Loucy (cell line): Measurements from ENCODE around the gene MRPS31.

Experiments used
- H2AFZ ChIP-seq: fragments of 200-600 bp; sonication (generic); 2 replicates; pipeline ENCODE4 v1.6.0; 2016; ENCODE audit warnings: antibody characterized with exemption, mild to moderate bottlenecking, low read length, moderate library complexity
- H3F3A ChIP-seq: fragments of 200-600 bp; 2 replicates; pipeline ENCODE4 v1.6.0; 2016; ENCODE audit warnings: antibody characterized with exemption, low read depth, mild to moderate bottlenecking
- H3K27me3 ChIP-seq: fragments of 200-600 bp; sonication (generic); 2 replicates; pipeline ENCODE4 v1.6.1; 2014; ENCODE audit warnings: low read length, mild to moderate bottlenecking; ENCODE audit not compliant: insufficient read depth, poor library complexity, severe bottlenecking
- H3K36me3 ChIP-seq: fragments of 200-600 bp; sonication (generic); 2 replicates; pipeline ENCODE4 v1.6.1; 2016; ENCODE audit warnings: low read length; ENCODE audit not compliant: insufficient read depth
- H3K4me1 ChIP-seq: fragments of 200-600 bp; sonication (generic); 2 replicates; pipeline ENCODE4 v1.5.1; 2014; ENCODE audit warnings: low read length, mild to moderate bottlenecking; ENCODE audit not compliant: insufficient read depth, poor library complexity, severe bottlenecking
- H3K4me2 ChIP-seq: fragments of 200-600 bp; sonication (generic); 2 replicates; pipeline ENCODE4 v1.6.0; 2014; ENCODE audit warnings: antibody characterized with exemption, low read length, low read depth, mild to moderate bottlenecking; ENCODE audit not compliant: poor library complexity, severe bottlenecking
- H3K4me3 ChIP-seq: fragments of 200-600 bp; sonication (generic); 2 replicates; pipeline ENCODE4 v1.5.1; 2014; ENCODE audit warnings: low read length, mild to moderate bottlenecking, mixed read lengths; ENCODE audit not compliant: poor library complexity, severe bottlenecking
- H3K79me2 ChIP-seq: fragments of 200-600 bp; sonication (generic); 2 replicates; pipeline ENCODE4 v1.6.1; 2014; ENCODE audit warnings: low read length; ENCODE audit not compliant: insufficient read depth
- H3K9ac ChIP-seq: fragments of 200-600 bp; sonication (generic); 2 replicates; pipeline ENCODE4 v1.6.0; 2014; ENCODE audit warnings: mild to moderate bottlenecking, low read depth, low read length, moderate library complexity; ENCODE audit not compliant: poor library complexity, severe bottlenecking
- H3K9me2 ChIP-seq: fragments of 200-600 bp; sonication (generic); replicated peaks from 2 replicates; pipeline ENCODE4 v1.6.1; 2016; ENCODE audit warnings: low read depth, low read length, mixed read lengths
- H3K9me3 ChIP-seq: fragments of 200-600 bp; sonication (generic); 2 replicates; pipeline ENCODE4 v1.6.1; 2014; ENCODE audit warnings: mild to moderate bottlenecking, antibody characterized with exemption, low read length, low read depth; ENCODE audit not compliant: insufficient read depth
- H4K20me1 ChIP-seq: fragments of 200-600 bp; sonication (generic); 2 replicates; pipeline ENCODE4 v1.6.0; 2014; ENCODE audit warnings: antibody characterized with exemption, low read length, mild to moderate bottlenecking; ENCODE audit not compliant: insufficient read depth, poor library complexity, severe bottlenecking
- EZH2phosphoT487 ChIP-seq: fragments of 200-600 bp; IDR thresholded peaks from 2 replicates; pipeline ENCODE4 v1.6.1; 2018; ENCODE audit warnings: antibody characterized with exemption, mild to moderate bottlenecking, moderate library complexity, borderline replicate concordance
- TF ChIP-seq, protein P1 (sequence below): fragments of 200-600 bp; sonication (generic); conservative IDR thresholded peaks from 2 replicates; pipeline ENCODE4 v1.5.1; 2014; ENCODE audit warnings: mild to moderate bottlenecking, antibody characterized with exemption, low read length

Gene MRPS31

GRCh38 chr13:40776681-40777165 lies 5.7 kb upstream of the MRPS31 start:
- Histone ChIP-seq H3K4me2 (peak overlapping the region; percentile 71), H4K20me1 (no peaks in the 10 kb centered on the region), H3F3A (no peaks in the 10 kb centered on the region), H3K36me3 (no peaks in the 10 kb centered on the region), H3K9ac (peak overlapping the region; percentile 14), H3K27me3 (no peaks in the 10 kb centered on the region), H3K9me3 (no peaks in the 10 kb centered on the region), H3K4me1 (peaks cover 11% of the 10 kb centered on the region), H3K9me2 (no peaks in the 10 kb centered on the region), H2AFZ (peak overlapping the region; percentile 77), H3K4me3 (peak overlapping the region; percentile 69), H3K79me2 (no peaks in the 10 kb centered on the region)
- TF ChIP-seq, protein P1, sequence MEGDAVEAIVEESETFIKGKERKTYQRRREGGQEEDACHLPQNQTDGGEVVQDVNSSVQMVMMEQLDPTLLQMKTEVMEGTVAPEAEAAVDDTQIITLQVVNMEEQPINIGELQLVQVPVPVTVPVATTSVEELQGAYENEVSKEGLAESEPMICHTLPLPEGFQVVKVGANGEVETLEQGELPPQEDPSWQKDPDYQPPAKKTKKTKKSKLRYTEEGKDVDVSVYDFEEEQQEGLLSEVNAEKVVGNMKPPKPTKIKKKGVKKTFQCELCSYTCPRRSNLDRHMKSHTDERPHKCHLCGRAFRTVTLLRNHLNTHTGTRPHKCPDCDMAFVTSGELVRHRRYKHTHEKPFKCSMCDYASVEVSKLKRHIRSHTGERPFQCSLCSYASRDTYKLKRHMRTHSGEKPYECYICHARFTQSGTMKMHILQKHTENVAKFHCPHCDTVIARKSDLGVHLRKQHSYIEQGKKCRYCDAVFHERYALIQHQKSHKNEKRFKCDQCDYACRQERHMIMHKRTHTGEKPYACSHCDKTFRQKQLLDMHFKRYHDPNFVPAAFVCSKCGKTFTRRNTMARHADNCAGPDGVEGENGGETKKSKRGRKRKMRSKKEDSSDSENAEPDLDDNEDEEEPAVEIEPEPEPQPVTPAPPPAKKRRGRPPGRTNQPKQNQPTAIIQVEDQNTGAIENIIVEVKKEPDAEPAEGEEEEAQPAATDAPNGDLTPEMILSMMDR: no peak
- TF ChIP-seq EZH2phosphoT487: no peak

- Histone ChIP-seq H3K4me3 (peak overlapping the region; percentile 69), H3K4me2 (peak overlapping the region; percentile 71), H3K9me3 (no peaks in the 10 kb centered on the region), H3K9ac (peak overlapping the region; percentile 14), H3K79me2 (no peaks in the 10 kb centered on the region), H3K4me1 (peaks cover 11% of the 10 kb centered on the region), H2AFZ (peak overlapping the region; percentile 77; the same call in 1 of the 2 replicates), H3F3A (no peaks in the 10 kb centered on the region), H4K20me1 (no peaks in the 10 kb centered on the region), H3K36me3 (no peaks in the 10 kb centered on the region), H3K9me2 (no peaks in the 10 kb centered on the region), H3K27me3 (no peaks in the 10 kb centered on the region)
- no peak for TF ChIP-seq EZH2phosphoT487
- TF ChIP-seq, protein P1: no peak
These were observed 5.2 kb upstream of the MRPS31 start for GRCh38 chr13:40776232-40776631.

DNA sequence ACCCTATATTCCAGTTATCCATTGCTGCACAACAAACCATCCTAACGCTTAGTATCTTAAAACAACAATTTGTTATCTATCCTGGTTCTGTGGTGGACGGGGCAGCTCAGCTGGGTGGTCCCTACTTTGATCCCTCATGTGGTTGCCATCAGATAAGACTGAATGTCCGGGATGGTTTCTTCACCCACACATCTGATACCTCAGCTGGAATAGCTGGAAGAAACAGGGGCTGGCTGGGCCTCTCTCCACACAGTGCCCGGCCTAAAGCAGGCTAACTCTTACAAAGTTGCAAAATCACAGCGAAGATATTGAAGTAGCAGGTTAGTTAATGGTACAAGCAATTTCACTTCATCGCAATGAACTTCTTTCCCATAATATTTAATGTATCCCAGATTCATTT lies 3.7 kb upstream of the MRPS31 start:
- Histone ChIP-seq H3K9me3 (no peaks in the 10 kb centered on the region), H3K4me3 (no peak overlapping the region), H3F3A (no peaks in the 10 kb centered on the region), H3K9ac (no peak overlapping the region), H3K4me2 (no peak overlapping the region), H3K9me2 (no peaks in the 10 kb centered on the region), H3K27me3 (no peaks in the 10 kb centered on the region), H4K20me1 (peaks cover 8% of the 10 kb centered on the region), H2AFZ (no peak overlapping the region), H3K36me3 (no peaks in the 10 kb centered on the region), H3K79me2 (peaks cover 13% of the 10 kb centered on the region), H3K4me1 (peaks cover 20% of the 10 kb centered on the region)
- TF ChIP-seq, protein P1: no peak
- no peak for TF ChIP-seq EZH2phosphoT487
